Kidney epithelial cell (primary cell): Measurements from ENCODE around the gene SENP7. TPM values are rescaled to one million over a fixed set of nuclear protein-coding genes. Genes with fewer than 3 reads are reported as not detected.
A peak's percentile ranks its signal among the peaks of the same experiment; 100 is the strongest.
"Not testable (repeated sequence)": the region's sequence is repeated elsewhere in the genome, so short reads cannot be mapped to it uniquely, and the experiment has no call there.

ENCODE experiments used
- DNase-seq: peaks from one replicate; pipeline ENCODE4 v3.0.0-alpha.2; 2010; ENCODE audit warnings: low read depth
- H3K27me3 ChIP-seq: 2 replicates; pipeline ENCODE4 v1.6.0; 2011; ENCODE audit warnings: low read length; ENCODE audit not compliant: control insufficient read depth, insufficient read depth
- H3K36me3 ChIP-seq: 2 replicates; pipeline ENCODE4 v1.5.1; 2011; ENCODE audit warnings: low read length; ENCODE audit not compliant: control insufficient read depth, insufficient read depth
- H3K4me3 ChIP-seq: 2 replicates; pipeline ENCODE4 v1.5.1; 2011; ENCODE audit warnings: low read depth, mild to moderate bottlenecking, control low read depth, low read length
- CTCF ChIP-seq: IDR thresholded peaks from 2 replicates; pipeline ENCODE4 v1.5.1; 2011; ENCODE audit warnings: mild to moderate bottlenecking, moderate library complexity, low read length, control low read depth, inconsistent platforms; ENCODE audit not compliant: insufficient read depth, poor library complexity, severe bottlenecking
- total RNA-seq: library from RNA; depleted of rRNA; stranded (reverse); fragments of >200 nt; gene quantifications from 2 replicates; pipeline ENCODE4 v1.2.3, GENCODE V29; 2015

SENP7 gene
- total RNA-seq, 1 donor from 2014 or later = 15.6 TPM

GRCh38 chr3:101500208-101500607, 12.8 kb downstream of the SENP7 start:
- H3K27me3 ChIP-seq = no peaks in the 10 kb centered on the region
- no peak for TF ChIP-seq CTCF
- H3K36me3 ChIP-seq = no peaks in the 10 kb centered on the region
- no peak overlapping the region for H3K4me3 ChIP-seq
- no peak for DNase-seq

DNA sequence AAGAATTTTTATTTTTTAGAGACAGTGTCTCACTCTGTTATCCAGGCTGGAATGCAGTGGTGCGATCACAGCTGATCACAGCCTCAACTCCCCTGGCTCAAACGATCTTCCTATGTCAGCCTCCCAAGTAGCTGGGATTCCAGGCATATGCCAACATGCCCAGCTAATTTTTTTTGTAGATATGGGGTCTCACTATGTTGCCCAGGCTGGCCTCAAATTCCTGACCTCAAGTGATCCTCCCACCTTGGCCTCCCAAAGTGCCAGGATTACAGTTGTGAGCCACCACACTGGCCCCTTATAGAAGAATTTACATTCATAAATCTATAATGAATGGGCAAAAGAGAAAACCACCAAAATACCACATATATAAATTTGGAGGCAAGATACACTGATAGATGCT, 15.2 kb downstream of the SENP7 start:
- DNase-seq = no peak
- Histone ChIP-seq H3K36me3 (no peaks in the 10 kb centered on the region), H3K4me3 (no peak overlapping the region), H3K27me3 (no peaks in the 10 kb centered on the region)
- TF ChIP-seq CTCF = no peak

DNA sequence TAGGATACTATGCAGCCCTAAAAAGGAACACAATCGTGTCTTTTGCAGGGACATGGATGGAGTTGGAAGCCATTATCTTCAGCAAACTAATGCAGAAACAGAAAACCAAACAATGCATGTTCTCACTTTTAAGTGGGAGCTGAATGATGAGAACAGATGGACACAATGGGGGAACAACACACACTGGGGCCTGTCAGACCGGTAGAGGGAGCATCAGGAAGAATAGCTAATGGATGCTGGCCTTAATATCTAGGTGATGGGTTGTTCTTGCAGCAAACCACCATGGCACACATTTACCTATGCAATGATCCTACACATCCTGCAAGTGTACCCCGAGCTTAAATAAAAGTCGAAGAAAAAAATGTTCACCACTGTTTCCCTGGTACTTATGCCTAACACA, 17.5 kb downstream of the SENP7 start:
- Histone ChIP-seq H3K27me3 (no peaks in the 10 kb centered on the region), H3K36me3 (no peaks in the 10 kb centered on the region), H3K4me3 (no peak overlapping the region)
- DNase-seq = no peak
- TF ChIP-seq CTCF = peak; percentile 13

DNA sequence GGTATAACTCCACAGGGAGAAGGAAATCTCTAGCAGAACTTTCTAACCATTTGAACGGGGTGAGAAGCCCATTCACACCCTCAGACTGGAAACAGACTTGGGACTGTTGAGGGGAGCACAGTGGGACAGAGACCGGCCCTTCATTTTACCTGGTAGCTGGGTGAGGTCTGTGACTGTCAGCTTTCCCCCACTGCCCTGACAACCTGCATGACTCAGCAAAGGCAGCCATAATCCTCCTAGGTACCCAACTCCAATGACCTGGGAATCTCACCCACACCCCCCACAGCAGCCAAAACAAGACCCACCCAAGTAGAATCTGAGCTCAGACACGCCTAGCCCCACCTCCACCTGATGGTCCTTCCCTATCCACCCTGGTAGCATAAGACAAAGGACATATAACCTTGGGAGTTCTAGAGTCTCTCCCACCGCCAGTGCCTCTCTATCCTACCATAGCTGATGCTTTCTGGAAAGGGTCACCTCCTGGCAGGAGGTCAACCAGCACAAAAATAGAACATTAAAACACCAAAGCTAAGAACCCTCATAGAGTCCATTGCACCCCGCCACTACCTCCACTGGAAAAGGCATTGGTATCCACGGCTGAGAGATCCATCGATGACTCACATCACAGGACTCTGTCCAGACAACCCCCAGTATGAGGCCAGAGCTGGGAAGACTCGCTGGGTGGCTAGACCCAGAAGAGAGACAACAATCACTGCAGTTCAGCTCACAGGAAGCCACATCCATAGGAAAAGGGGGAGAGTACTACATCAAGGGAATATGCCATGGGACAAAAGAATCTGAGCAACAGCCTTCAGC, 28.0 kb downstream of the SENP7 start:
- H3K27me3 ChIP-seq = no peaks in the 10 kb centered on the region
- DNase-seq = peak; percentile 18
- no peak overlapping the region for H3K4me3 ChIP-seq
- H3K36me3 ChIP-seq = no peaks in the 10 kb centered on the region
- no peak for TF ChIP-seq CTCF

GRCh38 chr3:101478980-101479379, 34.0 kb downstream of the SENP7 start:
- no peak for TF ChIP-seq CTCF
- Histone ChIP-seq H3K27me3 (no peaks in the 10 kb centered on the region), H3K36me3 (no peaks in the 10 kb centered on the region), H3K4me3 (no peak overlapping the region)
- DNase-seq = no peak

GRCh38 chr3:101474841-101475552, 38.0 kb downstream of the SENP7 start:
- not testable (repeated sequence) for H3K4me3 ChIP-seq, DNase-seq, H3K36me3 ChIP-seq, H3K27me3 ChIP-seq

GRCh38 chr3:101468676-101469075, 44.3 kb downstream of the SENP7 start:
- not testable (repeated sequence) for H3K27me3 ChIP-seq, H3K4me3 ChIP-seq, DNase-seq, H3K36me3 ChIP-seq

DNA sequence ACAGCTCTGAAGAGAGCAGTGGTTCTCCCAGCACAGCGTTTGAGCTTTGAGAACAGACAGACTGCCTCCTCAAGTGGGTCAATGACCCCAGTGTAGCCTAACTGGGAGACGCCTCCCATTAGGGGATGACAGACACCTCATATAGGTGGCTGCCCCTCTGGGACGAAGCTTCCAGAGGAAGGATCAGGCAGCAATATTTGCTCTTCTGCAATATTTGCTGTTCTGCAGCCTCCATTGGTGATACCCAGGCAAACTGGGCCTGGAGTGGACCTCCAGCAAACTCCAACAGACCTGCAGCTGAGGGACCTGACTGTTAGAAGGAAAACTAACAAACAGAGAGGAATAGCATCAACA, 45.7 kb downstream of the SENP7 start:
- not testable (repeated sequence) for H3K36me3 ChIP-seq, DNase-seq, H3K4me3 ChIP-seq, H3K27me3 ChIP-seq
